ENCODE results near the gene RPS6KB2. TPM values are rescaled to one million over a fixed set of nuclear protein-coding genes. Genes with fewer than 3 reads are reported as not detected.

Gene RPS6KB2
- polyA plus RNA-seq, 1 donor (not counting 4 experiments of a cell fraction or from before 2014, with no cell fraction given): 61.4 TPM

DNA sequence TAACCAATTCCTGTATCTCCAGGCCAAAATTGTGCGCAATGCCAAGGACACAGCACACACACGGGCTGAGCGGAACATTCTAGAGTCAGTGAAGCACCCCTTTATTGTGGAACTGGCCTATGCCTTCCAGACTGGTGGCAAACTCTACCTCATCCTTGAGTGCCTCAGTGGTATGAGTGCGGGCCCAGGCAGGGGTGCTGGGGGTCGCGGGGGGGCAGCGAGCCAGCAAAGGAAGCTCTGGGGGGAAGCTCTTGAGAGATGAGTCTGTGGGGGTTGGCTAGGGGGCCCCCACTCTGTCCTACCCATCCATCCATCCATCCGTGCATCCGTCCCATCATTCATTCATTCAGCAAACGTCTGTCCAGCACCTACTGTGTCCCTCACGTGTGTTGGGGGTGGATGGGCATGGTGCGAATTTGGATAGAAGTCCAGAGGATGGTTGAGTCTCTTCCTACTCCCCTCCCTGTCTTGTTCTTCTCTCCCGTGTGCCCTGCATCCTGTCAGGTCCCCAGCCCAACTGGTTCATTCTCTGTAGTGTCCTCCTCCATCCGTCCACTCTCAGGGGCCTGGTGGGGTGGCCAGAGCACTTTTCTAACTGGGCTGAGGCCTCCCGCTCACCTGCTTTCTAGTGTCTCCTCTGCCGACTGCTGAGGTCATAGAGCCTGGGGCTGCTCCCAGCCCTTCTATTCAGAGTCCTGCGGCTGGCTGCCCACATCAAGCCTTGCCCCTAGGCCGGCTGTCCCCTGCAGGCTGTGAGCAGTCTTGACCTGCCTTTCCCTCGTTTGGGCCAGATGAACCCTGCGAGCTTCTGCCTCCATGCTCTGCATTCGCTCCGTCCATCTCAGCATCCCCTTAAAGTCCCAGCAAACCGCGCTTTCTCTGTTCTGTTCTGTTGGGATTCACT, 3.3 kb downstream of the RPS6KB2 start:
- Histone ChIP-seq H3K4me1 (ENCODE audit: control insufficient read depth, extremely low read depth, insufficient read depth, low read length) (peaks cover 18% of the 10 kb centered on the region), H3K4me2 (ENCODE audit: control insufficient read depth, extremely low read depth, insufficient read depth, low read depth, low read length) (no peak overlapping the region), H3K27ac (ENCODE audit: control insufficient read depth, insufficient read depth, low read length) (no peak overlapping the region), H3K4me3 (ENCODE audit: control insufficient read depth in 2 of 3, extremely low read depth in 1 of 3, insufficient read depth in 2 of 3, low read depth in 1 of 3, low read length in 3 of 3) (no peak overlapping the region), H3K27me3 (ENCODE audit: control insufficient read depth, extremely low read depth, insufficient read depth, low read length) (no peaks in the 10 kb centered on the region), H2AFZ (ENCODE audit: control insufficient read depth, low read length) (no peak overlapping the region), H3K36me3 (ENCODE audit: control insufficient read depth in 2 of 2, extremely low read depth in 1 of 2, insufficient read depth in 2 of 2, low read length in 2 of 2) (peaks cover 31 to 40% of the 10 kb centered on the region in 2 experiments), H3K9me1 (ENCODE audit: control insufficient read depth, extremely low read depth, insufficient read depth, low read length) (no peaks in the 10 kb centered on the region), H4K20me1 (ENCODE audit: control insufficient read depth, extremely low read depth, insufficient read depth, low read length) (peaks cover 2% of the 10 kb centered on the region), H3K9me3 (ENCODE audit: control insufficient read depth, low read depth, low read length) (no peaks in the 10 kb centered on the region), H3K79me2 (ENCODE audit: control insufficient read depth, insufficient read depth, low read length) (peaks cover 27% of the 10 kb centered on the region), H3K9ac (ENCODE audit: control insufficient read depth, extremely low read depth, insufficient read depth, low read length) (no peak overlapping the region)
- no peak for TF ChIP-seq EZH2 (IDR thresholded peaks at IDR 0.05; ENCODE audit: low read length)
- TF ChIP-seq, protein P1, sequence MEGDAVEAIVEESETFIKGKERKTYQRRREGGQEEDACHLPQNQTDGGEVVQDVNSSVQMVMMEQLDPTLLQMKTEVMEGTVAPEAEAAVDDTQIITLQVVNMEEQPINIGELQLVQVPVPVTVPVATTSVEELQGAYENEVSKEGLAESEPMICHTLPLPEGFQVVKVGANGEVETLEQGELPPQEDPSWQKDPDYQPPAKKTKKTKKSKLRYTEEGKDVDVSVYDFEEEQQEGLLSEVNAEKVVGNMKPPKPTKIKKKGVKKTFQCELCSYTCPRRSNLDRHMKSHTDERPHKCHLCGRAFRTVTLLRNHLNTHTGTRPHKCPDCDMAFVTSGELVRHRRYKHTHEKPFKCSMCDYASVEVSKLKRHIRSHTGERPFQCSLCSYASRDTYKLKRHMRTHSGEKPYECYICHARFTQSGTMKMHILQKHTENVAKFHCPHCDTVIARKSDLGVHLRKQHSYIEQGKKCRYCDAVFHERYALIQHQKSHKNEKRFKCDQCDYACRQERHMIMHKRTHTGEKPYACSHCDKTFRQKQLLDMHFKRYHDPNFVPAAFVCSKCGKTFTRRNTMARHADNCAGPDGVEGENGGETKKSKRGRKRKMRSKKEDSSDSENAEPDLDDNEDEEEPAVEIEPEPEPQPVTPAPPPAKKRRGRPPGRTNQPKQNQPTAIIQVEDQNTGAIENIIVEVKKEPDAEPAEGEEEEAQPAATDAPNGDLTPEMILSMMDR (optimal IDR thresholded peaks at IDR 0.05 in 1 of 3, IDR thresholded peaks at IDR 0.05 in 1 of 3, conservative IDR thresholded peaks at IDR 0.05 in 1 of 3; ENCODE audit: extremely low read depth in 1 of 3, insufficient read depth in 2 of 3, low read length in 3 of 3): no peak
- DNase-seq (ENCODE audit: low read depth, low spot score): no peak
- FAIRE-seq: no peak
- dilution Hi-C loops (cut with MboI; ENCODE audit: extremely low pct_ligation_motif_present, low sequenced_read_pairs): no loop called here

DNA sequence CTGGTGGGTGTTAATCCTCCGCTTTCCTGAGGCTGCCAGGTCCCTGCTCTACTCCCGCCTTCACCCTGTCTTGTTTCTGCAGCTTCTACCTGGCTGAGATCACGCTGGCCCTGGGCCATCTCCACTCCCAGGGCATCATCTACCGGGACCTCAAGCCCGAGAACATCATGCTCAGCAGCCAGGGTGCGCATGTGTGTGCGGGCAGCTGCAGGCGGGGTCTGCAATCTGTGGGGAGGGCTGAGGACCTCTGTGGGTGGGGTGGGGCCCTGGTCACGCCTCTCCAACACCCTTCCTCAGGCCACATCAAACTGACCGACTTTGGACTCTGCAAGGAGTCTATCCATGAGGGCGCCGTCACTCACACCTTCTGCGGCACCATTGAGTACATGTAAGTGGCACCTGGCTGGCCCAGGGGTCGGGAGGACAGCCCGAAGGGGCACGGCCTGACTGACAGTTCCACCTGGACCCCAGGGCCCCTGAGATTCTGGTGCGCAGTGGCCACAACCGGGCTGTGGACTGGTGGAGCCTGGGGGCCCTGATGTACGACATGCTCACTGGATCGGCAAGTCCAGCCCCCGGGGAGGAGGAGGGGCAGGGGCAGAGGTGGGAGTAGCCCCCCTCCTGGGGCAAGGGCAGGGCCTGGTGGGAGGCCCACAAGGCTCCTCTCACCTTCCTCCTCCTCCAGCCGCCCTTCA, 4.5 kb downstream of the RPS6KB2 start:
- H3K79me2 ChIP-seq (ENCODE audit: control insufficient read depth, insufficient read depth, low read length): peaks cover 27% of the 10 kb centered on the region
- H2AFZ ChIP-seq (ENCODE audit: control insufficient read depth, low read length): no peak overlapping the region
- H3K4me1 ChIP-seq (ENCODE audit: control insufficient read depth, extremely low read depth, insufficient read depth, low read length): peaks cover 15% of the 10 kb centered on the region
- H4K20me1 ChIP-seq (ENCODE audit: control insufficient read depth, extremely low read depth, insufficient read depth, low read length): peaks cover 2% of the 10 kb centered on the region
- no peaks in the 10 kb centered on the region for H3K9me3 ChIP-seq (ENCODE audit: control insufficient read depth, low read depth, low read length)
- no peaks in the 10 kb centered on the region for H3K9me1 ChIP-seq (ENCODE audit: control insufficient read depth, extremely low read depth, insufficient read depth, low read length)
- H3K36me3 ChIP-seq (ENCODE audit: control insufficient read depth in 2 of 2, extremely low read depth in 1 of 2, insufficient read depth in 2 of 2, low read length in 2 of 2): peaks cover 31 to 40% of the 10 kb centered on the region in 2 experiments
- H3K27me3 ChIP-seq (ENCODE audit: control insufficient read depth, extremely low read depth, insufficient read depth, low read length): no peaks in the 10 kb centered on the region
- DNase-seq (ENCODE audit: low read depth, low spot score) (no peak), FAIRE-seq (no peak)
- no peak overlapping the region for H3K4me3 ChIP-seq (ENCODE audit: control insufficient read depth in 2 of 3, extremely low read depth in 1 of 3, insufficient read depth in 2 of 3, low read depth in 1 of 3, low read length in 3 of 3)
- H3K9ac ChIP-seq (ENCODE audit: control insufficient read depth, extremely low read depth, insufficient read depth, low read length): no peak overlapping the region
- dilution Hi-C loops (cut with MboI; ENCODE audit: extremely low pct_ligation_motif_present, low sequenced_read_pairs): no loop called here
- H3K27ac ChIP-seq (ENCODE audit: control insufficient read depth, insufficient read depth, low read length): no peak overlapping the region
- H3K4me2 ChIP-seq (ENCODE audit: control insufficient read depth, extremely low read depth, insufficient read depth, low read depth, low read length): no peak overlapping the region
- TF ChIP-seq, protein P1 (optimal IDR thresholded peaks at IDR 0.05 in 1 of 3, IDR thresholded peaks at IDR 0.05 in 1 of 3, conservative IDR thresholded peaks at IDR 0.05 in 1 of 3; ENCODE audit: extremely low read depth in 1 of 3, insufficient read depth in 2 of 3, low read length in 3 of 3): no peak
- TF ChIP-seq EZH2 (IDR thresholded peaks at IDR 0.05; ENCODE audit: low read length): no peak

Measured in keratinocyte (primary cell).